Pancreas (tissue), 10 donors: Measurements from ENCODE around the gene CASKIN2. TPM values are rescaled to one million over a fixed set of nuclear protein-coding genes. Genes with fewer than 3 reads are reported as not detected.

Source experiments
- ATAC-seq, 4 donors: fragments of 200-7000 bp; cut with Tn5 transposase; one replicate each; pipeline versions ENCODE4 v1.8.0 to v1.9.1; 2020; ENCODE audit warnings: mild to moderate bottlenecking in 4 of 4, moderate library complexity in 4 of 4
- DNase-seq, 6 donors: peaks; one replicate each; pipeline ENCODE4 v3.0.0-alpha.2; 2020
- FAIRE-seq: peaks from 2 replicates; lab custom pipeline; 2012; peaks lifted over from hg19 to GRCh38; lab: Jason Lieb, UNC
- H3K27ac ChIP-seq, 4 donors: fragments of 200-600 bp; sonication (generic); 1 replicate in 3 of 4; 2 replicates in 1 of 4; pipeline versions ENCODE4 v1.5.0 to v1.8.0; 2020
- H3K27me3 ChIP-seq, 4 donors: fragments of 200-600 bp; one replicate each; pipeline ENCODE4 v1.8.0; 2021
- H3K36me3 ChIP-seq, 3 donors: fragments of 200-600 bp; sonication (generic) in 1 of 3; one replicate each; pipeline versions ENCODE4 v1.5.0 to v1.8.0; 2020 to 2021
- H3K4me1 ChIP-seq, 3 donors: fragments of 200-600 bp; one replicate each; pipeline ENCODE4 v1.8.0; 2021
- H3K4me3 ChIP-seq, 4 donors: fragments of 200-600 bp; sonication (generic) in 2 of 4; one replicate each; pipeline versions ENCODE4 v1.5.0 to v1.8.0; 2020 to 2021
- H3K9me3 ChIP-seq, 4 donors: fragments of 200-600 bp; one replicate each; pipeline ENCODE4 v1.8.0; 2021
- WGBS, 2 donors: extraction: QIAGEN DNeasy Blood & Tissue Kit; methylation state at CpG; one replicate each; pipeline ENCODE4 v1.1.7; 2013; 5-methylcytosine and 5-hydroxymethylcytosine counted together
- intact Hi-C, 3 donors: fragments of 100-400 bp; cut with DNase I; formaldehyde crosslinking; loops; one replicate each; pipeline versions ENCODE4 v1.11.1 to v1.14.2; 2022
- polyA plus RNA-seq, 2 donors: library from polyadenylated mRNA; stranded (reverse); fragments of 200-250 nt; gene quantifications; one replicate each; pipeline ENCODE4 v1.2.3, GENCODE V29; 2013
- total RNA-seq, 6 donors: library from RNA; stranded (reverse); fragmentation: NEBNext Ultra II Directional in 4 of 6; extraction: Animal tissue kit (Norgen Biotek cat#: 25700) in 4 of 6; gene quantifications; one replicate each; pipeline versions ENCODE4 v1.2.1 to v1.2.4, GENCODE V29; 2021 to 2023
- TF ChIP-seq, protein P1 (sequence below), 4 donors: fragments of 200-600 bp; sonication (generic) in 3 of 4; IDR thresholded peaks; one replicate each; pipeline versions ENCODE4 v1.5.0 to v1.8.0; 2021; ENCODE audit warnings: antibody characterized with exemption in 4 of 4
- donor health status: healthy with polysubstance abuse.
- donor health status: DM: no; HTN: no; CAD: no; lungs with moderate emphysema.
- donor health status: DM: no; HTN: no; CAD: no.
- donor health status: control.
- donor health status: control.
- donor health status: Bipolar disorder and iron deficiency.
- donor health status: DM: yes; HTN: yes; CAD: no.
- donor health status: DM: no; HTN: no; CAD: no.
- donor health status: DM: no; HTN: no; CAD: no.
- donor health status: DM: yes; HTN: yes; CAD: no.

The CASKIN2 gene
- total and polyA plus RNA-seq, 8 donors, result 12.1 to 20.7 (median 13.2) TPM

DNA sequence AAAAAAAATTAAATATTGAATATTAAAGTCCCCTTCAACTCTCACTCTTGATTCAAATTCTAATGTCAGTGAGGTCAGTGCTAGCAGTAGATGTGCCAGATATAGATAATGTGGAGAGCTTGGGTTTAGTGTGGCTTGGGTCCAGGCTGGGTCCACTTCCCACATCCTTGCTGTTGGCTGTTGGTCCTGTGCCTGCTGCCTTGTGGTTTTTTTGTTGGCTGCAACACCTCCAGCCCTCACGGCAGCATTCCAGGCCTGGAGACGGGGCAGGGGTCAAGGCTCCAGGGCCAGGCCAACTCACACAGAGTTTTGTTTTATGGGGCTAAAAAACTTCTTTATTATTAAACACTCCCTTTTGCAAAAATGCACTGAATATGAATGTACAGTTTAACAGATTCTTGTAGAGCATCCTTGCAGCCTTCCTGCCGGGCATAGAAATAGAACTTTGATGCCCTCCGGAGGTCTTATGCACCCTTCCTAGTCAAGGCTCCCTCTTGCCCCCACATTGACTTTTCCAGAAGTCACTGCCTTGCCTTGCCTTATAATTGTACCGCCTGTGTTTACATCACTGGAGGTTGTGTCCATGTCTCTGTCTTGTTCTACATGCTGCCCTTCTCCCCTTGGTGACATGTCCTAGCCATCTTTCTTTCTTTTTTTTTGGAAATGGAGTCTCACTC lies 46.7 kb upstream of the CASKIN2 start:
- intact Hi-C loops, result no loop called here
- H3K27me3 ChIP-seq, result no peaks in the 10 kb centered on the region
- no peak overlapping the region for H3K4me3 ChIP-seq
- no peak overlapping the region for H3K27ac ChIP-seq
- TF ChIP-seq, protein P1, sequence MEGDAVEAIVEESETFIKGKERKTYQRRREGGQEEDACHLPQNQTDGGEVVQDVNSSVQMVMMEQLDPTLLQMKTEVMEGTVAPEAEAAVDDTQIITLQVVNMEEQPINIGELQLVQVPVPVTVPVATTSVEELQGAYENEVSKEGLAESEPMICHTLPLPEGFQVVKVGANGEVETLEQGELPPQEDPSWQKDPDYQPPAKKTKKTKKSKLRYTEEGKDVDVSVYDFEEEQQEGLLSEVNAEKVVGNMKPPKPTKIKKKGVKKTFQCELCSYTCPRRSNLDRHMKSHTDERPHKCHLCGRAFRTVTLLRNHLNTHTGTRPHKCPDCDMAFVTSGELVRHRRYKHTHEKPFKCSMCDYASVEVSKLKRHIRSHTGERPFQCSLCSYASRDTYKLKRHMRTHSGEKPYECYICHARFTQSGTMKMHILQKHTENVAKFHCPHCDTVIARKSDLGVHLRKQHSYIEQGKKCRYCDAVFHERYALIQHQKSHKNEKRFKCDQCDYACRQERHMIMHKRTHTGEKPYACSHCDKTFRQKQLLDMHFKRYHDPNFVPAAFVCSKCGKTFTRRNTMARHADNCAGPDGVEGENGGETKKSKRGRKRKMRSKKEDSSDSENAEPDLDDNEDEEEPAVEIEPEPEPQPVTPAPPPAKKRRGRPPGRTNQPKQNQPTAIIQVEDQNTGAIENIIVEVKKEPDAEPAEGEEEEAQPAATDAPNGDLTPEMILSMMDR (IDR thresholded peaks at IDR 0.05), result no peak
- H3K9me3 ChIP-seq, result no peaks in the 10 kb centered on the region
- 70 to 73% methylated on average over 5 of the region's 5 CpGs for WGBS, 2 donors
- DNase-seq (no peak), ATAC-seq (no peak), FAIRE-seq (no peak)
- H3K36me3 ChIP-seq, result peaks cover 0 to 44% (median 26%) of the 10 kb centered on the region in 3 donors
- H3K4me1 ChIP-seq, result peaks cover 23 to 25% (median 24%) of the 10 kb centered on the region in 3 donors

DNA sequence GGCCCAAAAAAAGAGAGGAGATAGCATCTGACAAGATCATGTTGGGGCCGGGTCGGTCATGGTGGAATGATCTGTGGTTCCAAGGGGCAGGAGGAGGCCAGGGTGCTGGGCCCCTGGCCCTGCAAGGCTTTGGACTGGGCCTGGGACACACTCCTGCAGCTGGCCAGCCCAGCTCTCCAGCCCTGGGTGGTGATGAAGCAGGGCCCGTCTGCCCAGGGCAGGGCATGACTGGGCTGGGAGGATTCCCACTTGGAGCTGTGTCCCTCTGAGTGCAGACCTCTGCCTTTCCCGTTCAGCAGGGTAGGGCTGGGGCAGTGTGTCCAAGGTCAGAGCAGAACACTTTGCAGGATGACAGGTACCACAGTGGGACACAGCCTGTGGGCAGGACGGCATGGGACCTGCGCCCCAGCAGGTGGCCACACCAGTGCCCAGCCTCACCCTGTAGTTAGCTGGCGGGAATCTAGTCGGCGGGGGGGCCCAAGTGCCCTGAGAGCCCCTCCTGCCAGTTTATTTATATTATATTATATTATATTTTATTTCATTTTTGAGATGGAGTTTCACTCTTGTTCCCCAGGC lies 44.7 kb upstream of the CASKIN2 start:
- H3K4me1 ChIP-seq, result peaks cover 40 to 42% (median 41%) of the 10 kb centered on the region in 3 donors
- peak in 1 of 6 donors; percentile 64 for DNase-seq

DNA sequence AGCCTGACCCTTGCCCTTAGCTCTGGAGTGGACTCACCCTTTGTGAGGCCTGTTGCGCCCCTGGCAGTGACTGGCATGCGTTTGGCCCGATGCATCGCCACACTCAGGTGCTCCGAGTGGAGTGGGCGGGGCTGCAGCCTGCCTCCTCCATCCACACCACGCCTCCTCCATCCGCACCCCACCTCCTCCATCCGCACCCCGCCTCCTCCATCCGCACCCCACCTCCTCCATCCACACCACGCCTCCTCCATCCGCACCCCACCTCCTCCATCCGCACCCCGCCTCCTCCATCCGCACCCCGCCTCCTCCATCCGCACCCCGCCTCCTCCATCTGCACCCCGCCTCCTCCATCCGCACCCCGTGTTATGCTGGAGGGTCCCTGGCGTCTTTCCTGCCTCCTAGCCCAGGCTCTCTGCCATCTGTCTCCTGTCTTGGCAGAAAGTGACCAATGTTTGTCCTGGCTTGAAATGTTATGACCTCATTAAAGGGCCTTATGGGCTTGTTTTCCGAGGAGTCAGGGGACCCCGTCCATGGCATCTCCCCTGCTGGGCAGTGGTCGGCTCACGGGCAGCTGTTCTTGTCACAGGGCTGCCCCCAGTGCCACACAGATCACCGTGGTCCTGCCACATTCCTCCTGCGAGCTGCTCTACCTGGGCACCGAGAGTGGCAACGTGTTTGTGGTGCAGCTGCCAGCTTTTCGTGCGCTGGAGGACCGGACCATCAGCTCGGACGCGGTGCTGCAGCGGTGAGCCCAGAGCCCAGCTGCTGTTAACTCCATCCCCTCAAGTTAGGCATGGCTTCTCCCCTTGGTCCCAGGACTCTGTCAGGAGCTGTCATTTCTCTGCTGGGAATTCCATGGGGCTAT lies 43.6 kb upstream of the CASKIN2 start:
- H3K36me3 ChIP-seq, result peaks cover 0 to 17% (median 12%) of the 10 kb centered on the region in 3 donors
- WGBS, 2 donors, result 39 to 43% methylated on average over 30 to 35 of the region's 38 CpGs
- no peaks in the 10 kb centered on the region for H3K9me3 ChIP-seq
- H3K4me3 ChIP-seq, result peak overlapping the region in 1 of 4 donors; percentile 25
- TF ChIP-seq, protein P1 (IDR thresholded peaks at IDR 0.05), result no peak
- intact Hi-C loops, result no loop called here
- no peak for FAIRE-seq
- no peak for ATAC-seq
- peak in 2 of 6 donors; percentile 45 to 72 for DNase-seq
- no peaks in the 10 kb centered on the region for H3K27me3 ChIP-seq
- peaks cover 40 to 42% (median 41%) of the 10 kb centered on the region in 3 donors for H3K4me1 ChIP-seq
- H3K27ac ChIP-seq, result peak overlapping the region; percentile 89 to 93 (median 92)

More for the DNA sequence above, 44.7 kb upstream of the CASKIN2 start:
- WGBS, 2 donors, result 73 to 75% methylated on average over 9 of the region's 9 CpGs
- Histone ChIP-seq H3K36me3 (peaks cover 0 to 28% (median 22%) of the 10 kb centered on the region in 3 donors), H3K27ac (no peak overlapping the region), H3K4me3 (no peak overlapping the region), H3K9me3 (no peaks in the 10 kb centered on the region), H3K27me3 (no peaks in the 10 kb centered on the region)
- FAIRE-seq (no peak), ATAC-seq (no peak)
- intact Hi-C loops, result no loop called here
- TF ChIP-seq, protein P1 (IDR thresholded peaks at IDR 0.05), result no peak

DNA sequence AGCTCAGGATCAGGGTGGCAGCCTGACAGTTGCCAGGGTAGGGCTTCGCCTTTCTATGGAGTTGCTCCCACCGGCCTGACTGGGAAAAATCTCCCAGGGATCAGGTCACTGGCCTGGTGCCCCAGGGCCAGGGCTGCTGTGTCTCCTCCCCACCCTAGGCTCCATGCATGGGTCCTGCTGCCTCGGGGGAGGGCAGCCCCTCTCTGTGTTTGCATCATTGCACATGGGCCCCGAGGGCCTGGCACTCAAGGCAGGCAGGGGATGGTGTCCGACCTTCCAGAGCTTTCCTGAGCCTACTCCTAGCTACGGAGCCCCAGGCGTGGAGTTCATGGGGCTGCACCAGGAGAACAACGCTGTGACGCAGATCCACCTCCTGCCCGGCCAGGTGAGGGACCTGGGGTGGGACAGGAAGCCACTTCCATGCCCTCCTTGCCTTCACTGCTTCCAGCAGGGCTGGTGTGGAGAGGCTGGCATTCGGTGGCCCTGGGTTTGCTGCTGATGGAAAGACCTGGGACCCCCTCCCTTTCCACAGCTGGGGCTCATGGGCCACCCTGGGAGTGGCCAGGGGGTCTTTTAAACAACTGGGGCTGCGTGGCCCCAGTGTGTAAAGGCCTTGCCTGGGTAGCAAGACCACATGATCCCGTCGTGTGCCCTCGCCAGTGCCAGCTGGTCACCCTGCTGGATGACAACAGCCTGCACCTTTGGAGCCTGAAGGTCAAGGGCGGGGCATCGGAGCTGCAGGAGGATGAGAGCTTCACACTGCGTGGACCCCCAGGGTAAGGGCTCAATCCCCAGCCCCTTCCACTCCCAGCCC lies 42.7 kb upstream of the CASKIN2 start:
- ATAC-seq, result peak in 2 of 4 donors; percentile 0
- intact Hi-C loops, result no loop called here
- TF ChIP-seq, protein P1 (IDR thresholded peaks at IDR 0.05), result no peak
- Histone ChIP-seq H3K9me3 (no peaks in the 10 kb centered on the region), H3K4me3 (peak overlapping the region in 1 of 4 donors; percentile 25), H3K27ac (peak overlapping the region; percentile 89 to 93 (median 92)), H3K36me3 (peaks cover 0 to 8% (median 4%) of the 10 kb centered on the region in 3 donors), H3K4me1 (peaks cover 40 to 42% (median 41%) of the 10 kb centered on the region in 3 donors), H3K27me3 (no peaks in the 10 kb centered on the region)
- 19 to 22% methylated on average over 16 to 18 of the region's 18 CpGs for WGBS, 2 donors
- no peak for FAIRE-seq
- peak in 3 of 6 donors; percentile 53 to 84 (median 71) for DNase-seq
